Prostate gland (tissue), 2 donors: Measurements from ENCODE around the gene GSE1.

Experiments used
- POLR2AphosphoS5 ChIP-seq: sonication (generic); formaldehyde crosslinking; IDR thresholded peaks from one replicate; pipeline ENCODE4 v1.6.1; 2017; ENCODE audit warnings: antibody characterized with exemption
- TF ChIP-seq, protein P1 (sequence below), 4 experiments: fragments of 200-600 bp in 2 of 4; fragments of 450-650 bp in 2 of 4; sonication (generic) in 2 of 4; IDR thresholded peaks; 1 replicate in 3 of 4; 2 replicates in 1 of 4; pipeline ENCODE4 v1.5.1; 2016 to 2019; ENCODE audit warnings: antibody characterized with exemption in 4 of 4, mild to moderate bottlenecking in 2 of 4, moderate library complexity in 2 of 4

DNA sequence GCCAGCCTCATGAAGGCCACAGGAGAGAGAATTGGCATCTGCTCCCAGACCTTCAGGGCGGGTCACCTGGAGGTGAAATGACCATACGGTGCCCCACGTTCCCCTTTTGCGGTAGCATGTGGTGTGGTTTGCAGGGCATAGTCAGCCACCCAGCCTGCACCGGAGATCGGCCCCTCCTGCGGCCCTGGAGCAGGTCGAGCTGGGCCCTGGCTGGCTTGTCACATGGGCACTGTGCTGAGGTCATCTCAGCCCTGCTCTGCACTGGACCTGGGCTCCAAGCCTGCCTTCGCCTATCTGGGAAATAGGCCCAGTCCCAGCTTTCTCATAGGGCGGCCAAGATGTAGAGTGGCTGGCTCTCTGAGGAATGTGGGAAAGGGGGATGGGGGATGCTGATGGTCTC, 16.2 kb downstream of the GSE1 start:
- TF ChIP-seq, protein P1, sequence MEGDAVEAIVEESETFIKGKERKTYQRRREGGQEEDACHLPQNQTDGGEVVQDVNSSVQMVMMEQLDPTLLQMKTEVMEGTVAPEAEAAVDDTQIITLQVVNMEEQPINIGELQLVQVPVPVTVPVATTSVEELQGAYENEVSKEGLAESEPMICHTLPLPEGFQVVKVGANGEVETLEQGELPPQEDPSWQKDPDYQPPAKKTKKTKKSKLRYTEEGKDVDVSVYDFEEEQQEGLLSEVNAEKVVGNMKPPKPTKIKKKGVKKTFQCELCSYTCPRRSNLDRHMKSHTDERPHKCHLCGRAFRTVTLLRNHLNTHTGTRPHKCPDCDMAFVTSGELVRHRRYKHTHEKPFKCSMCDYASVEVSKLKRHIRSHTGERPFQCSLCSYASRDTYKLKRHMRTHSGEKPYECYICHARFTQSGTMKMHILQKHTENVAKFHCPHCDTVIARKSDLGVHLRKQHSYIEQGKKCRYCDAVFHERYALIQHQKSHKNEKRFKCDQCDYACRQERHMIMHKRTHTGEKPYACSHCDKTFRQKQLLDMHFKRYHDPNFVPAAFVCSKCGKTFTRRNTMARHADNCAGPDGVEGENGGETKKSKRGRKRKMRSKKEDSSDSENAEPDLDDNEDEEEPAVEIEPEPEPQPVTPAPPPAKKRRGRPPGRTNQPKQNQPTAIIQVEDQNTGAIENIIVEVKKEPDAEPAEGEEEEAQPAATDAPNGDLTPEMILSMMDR (IDR thresholded peaks at IDR 0.05) = no peak
- TF ChIP-seq POLR2AphosphoS5 = no peak
